ENCODE measurements around the gene BANK1.

BANK1 gene

GRCh38 chr4:101777431-101777830 is 13.1 kb upstream of the BANK1 start (continued):
- TF ChIP-seq ZNF280D (tag by site-specific recombination; IDR thresholded peaks at IDR 0.05) (no peak), ZNF221 (tag by site-specific recombination; IDR thresholded peaks at IDR 0.05; ENCODE audit: borderline replicate concordance) (no peak)

GRCh38 chr4:101780284-101780683 is 10.2 kb upstream of the BANK1 start:
- POLR2A ChIA-PET: no interaction called here

GRCh38 chr4:101782546-101782945 is 8.0 kb upstream of the BANK1 start:
- CTCF ChIA-PET: no interaction called here
- H3K4me1 ChIP-seq (ENCODE audit: control insufficient read depth, insufficient read depth, low read length): no peaks in the 10 kb centered on the region
- H3K4me3 ChIP-seq (ENCODE audit: low read depth, low read length): no peak overlapping the region
- no peak overlapping the region for H3K27ac ChIP-seq (ENCODE audit: extremely low read depth, low read depth, low read length)
- H3K9me3 ChIP-seq (ENCODE audit: control insufficient read depth, insufficient read depth, low read depth, low read length): no peaks in the 10 kb centered on the region
- no peaks in the 10 kb centered on the region for H3K36me3 ChIP-seq (ENCODE audit: control insufficient read depth in 2 of 2, insufficient read depth in 1 of 2, low read length in 2 of 2)
- POLR2A ChIA-PET: no interaction called here
- no peak for TF ChIP-seq KLF1 (tag by site-specific recombination; IDR thresholded peaks at IDR 0.05)
- TF ChIP-seq ZNF449 (tag by site-specific recombination; IDR thresholded peaks at IDR 0.05): no peak
- no peak for TF ChIP-seq ZNF311 (tag by site-specific recombination; IDR thresholded peaks at IDR 0.05; ENCODE audit: borderline replicate concordance)
- no peak for TF ChIP-seq KLF8 (tag by site-specific recombination; IDR thresholded peaks at IDR 0.05)
- no peak for TF ChIP-seq ZNF19 (tag by site-specific recombination; IDR thresholded peaks at IDR 0.05; ENCODE audit: low read depth)
- no peak for TF ChIP-seq KLF7 (tag by site-specific recombination; IDR thresholded peaks at IDR 0.05; ENCODE audit: borderline replicate concordance)
- TF ChIP-seq TRIM28 (IDR thresholded peaks at IDR 0.05; ENCODE audit: borderline replicate concordance, low read length): no peak
- no peak for TF ChIP-seq ZNF776 (tag by site-specific recombination; IDR thresholded peaks at IDR 0.05; ENCODE audit: borderline replicate concordance)
- no peak for TF ChIP-seq ZNF830 (tag by site-specific recombination; IDR thresholded peaks at IDR 0.05; ENCODE audit: low read depth)
- TF ChIP-seq ZNF18 (tag by site-specific recombination; IDR thresholded peaks at IDR 0.05): no peak
- TF ChIP-seq ZNF292 (tag by site-specific recombination; IDR thresholded peaks at IDR 0.05; ENCODE audit: borderline replicate concordance, low read depth): no peak
- no peak for TF ChIP-seq EGR2 (tag by site-specific recombination; IDR thresholded peaks at IDR 0.05; ENCODE audit: low read depth)
- TF ChIP-seq ZNF843 (tag by site-specific recombination; IDR thresholded peaks at IDR 0.05): no peak

More at GRCh38 chr4:101780284-101780683, 10.2 kb upstream of the BANK1 start:
- H3K4me1 ChIP-seq (ENCODE audit: control insufficient read depth, insufficient read depth, low read length): no peaks in the 10 kb centered on the region
- no peaks in the 10 kb centered on the region for H3K9me3 ChIP-seq (ENCODE audit: control insufficient read depth, insufficient read depth, low read depth, low read length)
- CTCF ChIA-PET: no interaction called here
- H3K27ac ChIP-seq (ENCODE audit: extremely low read depth, low read depth, low read length): no peak overlapping the region
- H3K4me3 ChIP-seq (ENCODE audit: low read depth, low read length): no peak overlapping the region
- TF ChIP-seq ZNF549 (tag by site-specific recombination; IDR thresholded peaks at IDR 0.05) (no peak), ZNF2 (tag by site-specific recombination; IDR thresholded peaks at IDR 0.05) (no peak)
- no peaks in the 10 kb centered on the region for H3K36me3 ChIP-seq (ENCODE audit: control insufficient read depth in 2 of 2, insufficient read depth in 1 of 2, low read length in 2 of 2)

All from HEK293 (cell line).